Adrenal gland (tissue), 5 donors: Measurements from ENCODE around the gene ATP6V0E1.

Source experiments
- POLR2A ChIP-seq, 2 donors: fragments of 450-650 bp; IDR thresholded peaks; one replicate each; pipeline ENCODE4 v1.6.1; 2017; ENCODE audit warnings: antibody characterized with exemption in 2 of 2, mild to moderate bottlenecking in 2 of 2, moderate library complexity in 1 of 2
- TF ChIP-seq, protein P1 (sequence below), 6 experiments: fragments of 450-650 bp in 4 of 6; fragments of 200-600 bp in 2 of 6; sonication (generic) in 1 of 6; IDR thresholded peaks; 1 replicate in 5 of 6; 2 replicates in 1 of 6; pipeline versions ENCODE4 v1.5.1 to v1.8.0; 2016 to 2021; ENCODE audit warnings: antibody characterized with exemption in 6 of 6, mild to moderate bottlenecking in 2 of 6, moderate library complexity in 1 of 6
- donor health status: DM: no; HTN: no; CAD: no.

DNA sequence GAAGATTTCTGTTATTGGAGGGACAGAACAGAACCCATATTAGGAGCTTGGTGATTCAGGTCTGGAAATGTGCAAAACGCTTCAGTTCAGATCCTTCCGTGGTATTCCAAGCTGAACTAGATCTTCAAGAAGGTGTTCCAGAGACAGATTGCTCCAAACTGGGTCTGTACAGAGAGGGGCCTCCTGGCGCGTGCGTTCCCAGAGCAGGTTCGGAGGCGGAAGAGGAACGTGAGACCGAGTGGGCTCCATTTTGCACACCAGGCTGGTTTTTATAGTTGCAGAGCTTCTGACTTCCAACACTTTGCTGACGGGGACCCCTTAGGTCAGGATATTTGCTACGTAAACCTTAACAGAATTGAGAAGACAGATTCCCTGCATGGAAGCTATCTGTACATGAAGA lies 41.0 kb upstream of the ATP6V0E1 start:
- TF ChIP-seq, protein P1, sequence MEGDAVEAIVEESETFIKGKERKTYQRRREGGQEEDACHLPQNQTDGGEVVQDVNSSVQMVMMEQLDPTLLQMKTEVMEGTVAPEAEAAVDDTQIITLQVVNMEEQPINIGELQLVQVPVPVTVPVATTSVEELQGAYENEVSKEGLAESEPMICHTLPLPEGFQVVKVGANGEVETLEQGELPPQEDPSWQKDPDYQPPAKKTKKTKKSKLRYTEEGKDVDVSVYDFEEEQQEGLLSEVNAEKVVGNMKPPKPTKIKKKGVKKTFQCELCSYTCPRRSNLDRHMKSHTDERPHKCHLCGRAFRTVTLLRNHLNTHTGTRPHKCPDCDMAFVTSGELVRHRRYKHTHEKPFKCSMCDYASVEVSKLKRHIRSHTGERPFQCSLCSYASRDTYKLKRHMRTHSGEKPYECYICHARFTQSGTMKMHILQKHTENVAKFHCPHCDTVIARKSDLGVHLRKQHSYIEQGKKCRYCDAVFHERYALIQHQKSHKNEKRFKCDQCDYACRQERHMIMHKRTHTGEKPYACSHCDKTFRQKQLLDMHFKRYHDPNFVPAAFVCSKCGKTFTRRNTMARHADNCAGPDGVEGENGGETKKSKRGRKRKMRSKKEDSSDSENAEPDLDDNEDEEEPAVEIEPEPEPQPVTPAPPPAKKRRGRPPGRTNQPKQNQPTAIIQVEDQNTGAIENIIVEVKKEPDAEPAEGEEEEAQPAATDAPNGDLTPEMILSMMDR (IDR thresholded peaks at IDR 0.05), result no peak
- no peak for TF ChIP-seq POLR2A (IDR thresholded peaks at IDR 0.05)
